PC-3 (cell line): ENCODE data around the gene SLC15A2. TPM values are rescaled to one million over a fixed set of nuclear protein-coding genes. Genes with fewer than 3 reads are reported as not detected.

Source experiments
- ATAC-seq: fragments of 200-7000 bp; cut with Tn5 transposase; 2 replicates; pipeline ENCODE4 v1.9.1; 2020; ENCODE audit warnings: mild to moderate bottlenecking, moderate library complexity
- BruUV-seq: library from RNA; stranded (reverse); fragments of 400-500 nt; replicated peaks from 2 replicates; lab custom pipeline; 2021; lab: Mats Ljungman, UMichigan
- CTCF ChIA-PET: fragments of 300-600 bp; sonication (Branson Sonifier 250); formaldehyde crosslinking; loops from one replicate; lab custom pipeline; 2022; ENCODE audit warnings: antibody characterized with exemption; lab: Charles Lee
- POLR2A ChIA-PET: fragments of 300-600 bp; sonication (Branson Sonifier 250); formaldehyde crosslinking; loops from one replicate; lab custom pipeline; 2022; ENCODE audit warnings: antibody characterized with exemption; ENCODE audit not compliant: unreplicated experiment; lab: Charles Lee
- DNase-seq: peaks from one replicate; pipeline ENCODE4 v3.0.0-alpha.2; 2015
- H2AFZ ChIP-seq: fragments of 300-600 bp; sonication (generic); 2 replicates; pipeline ENCODE4 v1.6.0; 2016; ENCODE audit warnings: antibody characterized with exemption, low read length
- H3F3A ChIP-seq: fragments of 300-600 bp; sonication (generic); one replicate; pipeline ENCODE4 v1.6.0; 2017; ENCODE audit warnings: antibody characterized with exemption, low read length, control low read depth, mild to moderate bottlenecking; ENCODE audit not compliant: unreplicated experiment
- H3K27ac ChIP-seq: fragments of 300-600 bp; sonication (generic); 2 replicates; pipeline ENCODE4 v1.5.1; 2016; ENCODE audit warnings: mild to moderate bottlenecking, low read length
- H3K27me3 ChIP-seq: fragments of 300-600 bp; sonication (generic); 2 replicates; pipeline ENCODE4 v1.6.1; 2016; ENCODE audit warnings: low read length, mixed read lengths
- H3K36me3 ChIP-seq: fragments of 300-600 bp; sonication (generic); 2 replicates; pipeline ENCODE4 v1.6.1; 2016; ENCODE audit warnings: low read depth, mixed run types, low read length, mixed read lengths
- H3K4me1 ChIP-seq: fragments of 300-600 bp; sonication (generic); 2 replicates; pipeline ENCODE4 v1.5.1; 2016; ENCODE audit warnings: low read length; ENCODE audit not compliant: insufficient read depth
- H3K4me2 ChIP-seq: fragments of 300-600 bp; sonication (generic); 2 replicates; pipeline ENCODE4 v1.6.0; 2016; ENCODE audit warnings: low read length
- H3K4me3 ChIP-seq: fragments of 300-600 bp; sonication (generic); 2 replicates; pipeline ENCODE4 v1.5.1; 2016; ENCODE audit warnings: mild to moderate bottlenecking, low read length, mixed read lengths
- H3K79me2 ChIP-seq: fragments of 300-600 bp; sonication (generic); 2 replicates; pipeline ENCODE4 v1.6.1; 2017; ENCODE audit warnings: low read length, mixed read lengths
- H3K9ac ChIP-seq: fragments of 300-600 bp; sonication (generic); 2 replicates; pipeline ENCODE4 v1.6.0; 2016; ENCODE audit warnings: mild to moderate bottlenecking, low read length
- H3K9me2 ChIP-seq: fragments of 300-600 bp; sonication (generic); replicated peaks from 2 replicates; pipeline ENCODE4 v1.6.1; 2016; ENCODE audit warnings: mixed run types, low read length, mixed read lengths
- H3K9me3 ChIP-seq: fragments of 300-600 bp; sonication (generic); 2 replicates; pipeline ENCODE4 v1.6.1; 2016; ENCODE audit warnings: low read length, mixed read lengths
- H4K20me1 ChIP-seq: fragments of 300-600 bp; sonication (generic); 2 replicates; pipeline ENCODE4 v1.6.1; 2016; ENCODE audit warnings: low read length, mixed read lengths
- CTCF ChIP-seq: fragments of 300-600 bp; sonication (generic); conservative IDR thresholded peaks from 2 replicates; pipeline ENCODE4 v1.5.1; 2017; ENCODE audit warnings: antibody characterized with exemption, low read depth, mild to moderate bottlenecking, low read length
- EZH2 ChIP-seq: fragments of 300-600 bp; sonication (generic); IDR thresholded peaks from one replicate; pipeline ENCODE4 v1.6.1; 2017; ENCODE audit warnings: antibody characterized with exemption, mild to moderate bottlenecking, low read length; ENCODE audit not compliant: unreplicated experiment
- EZH2phosphoT487 ChIP-seq: fragments of 300-600 bp; sonication (generic); IDR thresholded peaks from 2 replicates; pipeline ENCODE4 v1.6.1; 2018; ENCODE audit warnings: mild to moderate bottlenecking, antibody characterized with exemption, low read length, borderline replicate concordance
- intact Hi-C: fragments of 100-400 bp; cut with micrococcal nuclease; formaldehyde crosslinking; loops from 2 replicates; pipeline ENCODE4 v1.9.0; 2023
- total RNA-seq: library from RNA; depleted of rRNA; stranded (reverse); fragments of >200 nt; gene quantifications from 2 replicates; pipeline ENCODE4 v1.2.3, GENCODE V29; 2014

The SLC15A2 gene
- total RNA-seq, 1 experiment from 2014 or later: 0.91 TPM

- Histone ChIP-seq H3K9ac (no peak overlapping the region), H2AFZ (no peak overlapping the region), H3K27ac (peak overlapping the region; percentile 92; the same call in 1 of the 2 replicates), H3K4me3 (no peak overlapping the region), H4K20me1 (no peaks in the 10 kb centered on the region), H3K79me2 (no peaks in the 10 kb centered on the region), H3F3A (peaks cover 28% of the 10 kb centered on the region), H3K36me3 (no peaks in the 10 kb centered on the region), H3K4me2 (no peak overlapping the region), H3K9me2 (0 out of 2 replicates have a peak, but pooled peaks cover 4% of the 10 kb centered on the region), H3K9me3 (no peaks in the 10 kb centered on the region), H3K4me1 (peaks cover 59% of the 10 kb centered on the region), H3K27me3 (no peaks in the 10 kb centered on the region)
- no peak for TF ChIP-seq CTCF
- no peak for TF ChIP-seq EZH2phosphoT487
- no peak for TF ChIP-seq EZH2
- ATAC-seq (no peak), DNase-seq (no peak)
- intact Hi-C loops: loop anchor here (2.0 to 10.0 kb wide), 4 partner anchors 94 to 378 kb away; no protein-coding TSS in a partner anchor
- POLR2A ChIA-PET: no interaction called here
- CTCF ChIA-PET: no interaction called here
- BruUV-seq: no TSS peak
Measured at GRCh38 chr3:121976727-121977126, 82.5 kb downstream of the SLC15A2 start.

- POLR2A ChIA-PET: interaction anchor here (0.7 kb wide), 1 partner anchor 11 kb away, joined by 3 read pairs; no protein-coding TSS in a partner anchor
Measured at GRCh38 chr3:121979246-121979645, 85.0 kb downstream of the SLC15A2 start.

More at GRCh38 chr3:121979246-121979645, 85.0 kb downstream of the SLC15A2 start:
- H3K4me3 ChIP-seq: no peak overlapping the region; the same call in 1 of the 2 replicates
- no peaks in the 10 kb centered on the region for H3K27me3 ChIP-seq
- intact Hi-C loops: loop anchor here (1.0 to 10.0 kb wide), 3 partner anchors 9 to 376 kb away; no protein-coding TSS in a partner anchor
- 0 out of 2 replicates have a peak, but pooled peaks cover 3% of the 10 kb centered on the region for H3K36me3 ChIP-seq
- DNase-seq (peak; percentile 55), ATAC-seq (peak; percentile 12)
- no peaks in the 10 kb centered on the region for H3K9me2 ChIP-seq
- H2AFZ ChIP-seq: no peak overlapping the region
- no peaks in the 10 kb centered on the region for H3K9me3 ChIP-seq
- CTCF ChIA-PET: no interaction called here
- no peaks in the 10 kb centered on the region for H3K79me2 ChIP-seq
- H3K4me2 ChIP-seq: peak overlapping the region; percentile 67
- peak overlapping the region; percentile 84 for H3K27ac ChIP-seq
- H4K20me1 ChIP-seq: no peaks in the 10 kb centered on the region
- no peak for TF ChIP-seq EZH2phosphoT487
- TF ChIP-seq EZH2: no peak
- no peak for TF ChIP-seq CTCF
- peak overlapping the region; percentile 56 for H3K9ac ChIP-seq
- no TSS peak for BruUV-seq
- peaks cover 22% of the 10 kb centered on the region for H3F3A ChIP-seq
- H3K4me1 ChIP-seq: peaks cover 49% of the 10 kb centered on the region
